ENCODE measurements around the gene DHRS12.
A peak's percentile ranks its signal among the peaks of the same experiment; 100 is the strongest.

Gene DHRS12

GRCh38 chr13:51747438-51748434 is 56.2 kb downstream of the DHRS12 start:
- no peak for DNase-seq

- DNase-seq, result no peak
Observed at GRCh38 chr13:51746802-51747201, 57.2 kb downstream of the DHRS12 start.

- DNase-seq, result no peak
Observed at GRCh38 chr13:51745243-51745642, 58.7 kb downstream of the DHRS12 start.

- DNase-seq, result no peak
Observed at GRCh38 chr13:51742611-51743010, 61.4 kb downstream of the DHRS12 start.

GRCh38 chr13:51742031-51742430 is 61.9 kb downstream of the DHRS12 start:
- DNase-seq, result no peak

- peak; percentile 22 for DNase-seq
Observed at GRCh38 chr13:51740698-51741097, 63.3 kb downstream of the DHRS12 start.

- DNase-seq, result no peak
Observed at GRCh38 chr13:51739027-51739764, 64.8 kb downstream of the DHRS12 start.

GRCh38 chr13:51738226-51738905 is 65.6 kb downstream of the DHRS12 start:
- no peak for DNase-seq

- DNase-seq, result no peak
Observed at GRCh38 chr13:51737609-51738008, 66.4 kb downstream of the DHRS12 start.

- peak; percentile 79 for DNase-seq
Observed at GRCh38 chr13:51734786-51735185, 69.2 kb downstream of the DHRS12 start.

- DNase-seq, result peak; percentile 29
Observed at GRCh38 chr13:51733374-51734298, 70.3 kb downstream of the DHRS12 start.

GRCh38 chr13:51731759-51732158 is 72.2 kb downstream of the DHRS12 start:
- peak; percentile 72 for DNase-seq

GRCh38 chr13:51730927-51731326 is 73.0 kb downstream of the DHRS12 start:
- DNase-seq, result no peak

GRCh38 chr13:51729866-51730553 is 74.0 kb downstream of the DHRS12 start:
- peak; percentile 90 for DNase-seq

GRCh38 chr13:51728972-51729371 is 75.0 kb downstream of the DHRS12 start:
- DNase-seq, result peak; percentile 82

GRCh38 chr13:51728275-51728673 is 75.7 kb downstream of the DHRS12 start:
- no peak for DNase-seq

GRCh38 chr13:51727634-51728274 is 76.2 kb downstream of the DHRS12 start:
- no peak for DNase-seq

GRCh38 chr13:51726446-51727193 is 77.3 kb downstream of the DHRS12 start:
- peak; percentile 81 for DNase-seq

GRCh38 chr13:51724721-51725120 is 79.2 kb downstream of the DHRS12 start:
- no peak for DNase-seq

- DNase-seq, result no peak
Observed at GRCh38 chr13:51723529-51723928, 80.4 kb downstream of the DHRS12 start.
